Measurements from ENCODE around the gene UCN3. TPM values are rescaled to one million over a fixed set of nuclear protein-coding genes. Genes with fewer than 3 reads are reported as not detected.

The UCN3 gene
- total and polyA plus RNA-seq, 9 of the 15 experiments (the other 6 are each of a cell fraction or from before 2014, with no cell fraction given) = not detected

DNA sequence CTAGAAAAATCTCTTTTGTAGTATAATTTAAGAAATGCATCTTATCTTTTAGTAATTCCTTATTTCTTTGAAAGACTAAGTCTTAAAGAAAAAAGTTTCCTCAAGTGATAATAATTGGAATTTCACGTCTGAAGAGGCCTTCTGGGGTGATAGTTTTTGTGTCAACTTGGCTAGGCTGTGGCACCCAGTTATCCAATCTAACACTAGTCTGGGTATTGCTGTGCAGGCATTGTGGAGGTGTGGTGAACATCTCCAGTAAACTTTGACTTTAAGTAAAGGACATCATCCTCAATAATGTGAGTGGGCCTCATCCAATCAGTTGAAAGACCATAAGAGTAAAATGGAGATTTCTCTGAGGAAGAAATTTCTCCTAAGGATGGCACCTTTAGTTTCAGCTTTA, 42.2 kb downstream of the UCN3 start:
- Histone ChIP-seq H3K9me1 (ENCODE audit: control insufficient read depth, insufficient read depth, low read length) (no peaks in the 10 kb centered on the region), H3K4me2 (ENCODE audit: insufficient read depth, low read length) (no peak overlapping the region), H3K4me1 (replicated peaks in 1 of 2; ENCODE audit: control insufficient read depth in 2 of 2, insufficient read depth in 2 of 2, low read length in 2 of 2) (peaks cover 2 to 21% of the 10 kb centered on the region in 2 experiments; a peak in 2 of 5 replicates), H2AFZ (ENCODE audit: low read depth, low read length) (no peak overlapping the region), H3K79me2 (ENCODE audit: control insufficient read depth, insufficient read depth, low read length) (no peaks in the 10 kb centered on the region), H4K20me1 (replicated peaks; ENCODE audit: control insufficient read depth, insufficient read depth, low read length) (no peaks in the 10 kb centered on the region), H3K4me3 (no peak overlapping the region), H3K27me3 (ENCODE audit: control insufficient read depth in 2 of 2, insufficient read depth in 2 of 2, low read length in 2 of 2) (no peaks in the 10 kb centered on the region), H3K9ac (ENCODE audit: insufficient read depth in 1 of 2, low read depth in 2 of 2, low read length in 2 of 2) (no peak overlapping the region), H3K9me3 (replicated peaks; ENCODE audit: control insufficient read depth, insufficient read depth, low read depth, low read length) (no peaks in the 10 kb centered on the region; the same call in none of the 2 replicates), H3K27ac (ENCODE audit: extremely low read depth, low read depth, low read length) (no peak overlapping the region), H3K36me3 (ENCODE audit: control insufficient read depth, insufficient read depth, low read length) (no peaks in the 10 kb centered on the region)
- ChIA-PET CTCF (ENCODE audit: low intra/inter-chr PET ratio) (no interaction called here), POLR2A (interaction anchor here (0.9 kb wide), 1 partner anchor 28 kb away, joined by 3 read pairs; no protein-coding TSS in a partner anchor)
- in situ Hi-C loops (cut with MboI) (no loop called here), intact Hi-C loops (cut with micrococcal nuclease) (no loop called here)
- DNase-seq (ENCODE audit: extremely low read depth in 1 of 4, low spot score in 3 of 4) (no peak), FAIRE-seq (no peak), ATAC-seq (no peak)
- no TSS peak for BruUV-seq (replicated peaks)
- WGBS (ENCODE audit: insufficient coverage, low coverage, missing lambda C conversion rate) = 33% methylated on average over 1 of the region's 1 CpG
- TF ChIP-seq, protein P1, sequence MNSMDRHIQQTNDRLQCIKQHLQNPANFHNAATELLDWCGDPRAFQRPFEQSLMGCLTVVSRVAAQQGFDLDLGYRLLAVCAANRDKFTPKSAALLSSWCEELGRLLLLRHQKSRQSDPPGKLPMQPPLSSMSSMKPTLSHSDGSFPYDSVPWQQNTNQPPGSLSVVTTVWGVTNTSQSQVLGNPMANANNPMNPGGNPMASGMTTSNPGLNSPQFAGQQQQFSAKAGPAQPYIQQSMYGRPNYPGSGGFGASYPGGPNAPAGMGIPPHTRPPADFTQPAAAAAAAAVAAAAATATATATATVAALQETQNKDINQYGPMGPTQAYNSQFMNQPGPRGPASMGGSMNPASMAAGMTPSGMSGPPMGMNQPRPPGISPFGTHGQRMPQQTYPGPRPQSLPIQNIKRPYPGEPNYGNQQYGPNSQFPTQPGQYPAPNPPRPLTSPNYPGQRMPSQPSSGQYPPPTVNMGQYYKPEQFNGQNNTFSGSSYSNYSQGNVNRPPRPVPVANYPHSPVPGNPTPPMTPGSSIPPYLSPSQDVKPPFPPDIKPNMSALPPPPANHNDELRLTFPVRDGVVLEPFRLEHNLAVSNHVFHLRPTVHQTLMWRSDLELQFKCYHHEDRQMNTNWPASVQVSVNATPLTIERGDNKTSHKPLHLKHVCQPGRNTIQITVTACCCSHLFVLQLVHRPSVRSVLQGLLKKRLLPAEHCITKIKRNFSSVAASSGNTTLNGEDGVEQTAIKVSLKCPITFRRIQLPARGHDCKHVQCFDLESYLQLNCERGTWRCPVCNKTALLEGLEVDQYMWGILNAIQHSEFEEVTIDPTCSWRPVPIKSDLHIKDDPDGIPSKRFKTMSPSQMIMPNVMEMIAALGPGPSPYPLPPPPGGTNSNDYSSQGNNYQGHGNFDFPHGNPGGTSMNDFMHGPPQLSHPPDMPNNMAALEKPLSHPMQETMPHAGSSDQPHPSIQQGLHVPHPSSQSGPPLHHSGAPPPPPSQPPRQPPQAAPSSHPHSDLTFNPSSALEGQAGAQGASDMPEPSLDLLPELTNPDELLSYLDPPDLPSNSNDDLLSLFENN (IDR thresholded peaks at IDR 0.05; ENCODE audit: low read depth in 2 of 2, low read length in 2 of 2) = no peak
- TF ChIP-seq ETV6 (IDR thresholded peaks at IDR 0.05; ENCODE audit: borderline replicate concordance in 1 of 2, low read depth in 2 of 2, low read length in 1 of 2) (no peak), ETV6 (CRISPR knock-in tag; IDR thresholded peaks at IDR 0.05; ENCODE audit: borderline replicate concordance) (no peak), SNRNP70 (optimal IDR thresholded peaks at IDR 0.05; ENCODE audit: low read depth, low read length) (no peak), ZNF551 (CRISPR knock-in tag; IDR thresholded peaks at IDR 0.05) (no peak), RBM14 (IDR thresholded peaks at IDR 0.05; ENCODE audit: borderline replicate concordance, insufficient read depth, low read depth, low read length) (no peak)
- TF ChIP-seq, protein P2, sequence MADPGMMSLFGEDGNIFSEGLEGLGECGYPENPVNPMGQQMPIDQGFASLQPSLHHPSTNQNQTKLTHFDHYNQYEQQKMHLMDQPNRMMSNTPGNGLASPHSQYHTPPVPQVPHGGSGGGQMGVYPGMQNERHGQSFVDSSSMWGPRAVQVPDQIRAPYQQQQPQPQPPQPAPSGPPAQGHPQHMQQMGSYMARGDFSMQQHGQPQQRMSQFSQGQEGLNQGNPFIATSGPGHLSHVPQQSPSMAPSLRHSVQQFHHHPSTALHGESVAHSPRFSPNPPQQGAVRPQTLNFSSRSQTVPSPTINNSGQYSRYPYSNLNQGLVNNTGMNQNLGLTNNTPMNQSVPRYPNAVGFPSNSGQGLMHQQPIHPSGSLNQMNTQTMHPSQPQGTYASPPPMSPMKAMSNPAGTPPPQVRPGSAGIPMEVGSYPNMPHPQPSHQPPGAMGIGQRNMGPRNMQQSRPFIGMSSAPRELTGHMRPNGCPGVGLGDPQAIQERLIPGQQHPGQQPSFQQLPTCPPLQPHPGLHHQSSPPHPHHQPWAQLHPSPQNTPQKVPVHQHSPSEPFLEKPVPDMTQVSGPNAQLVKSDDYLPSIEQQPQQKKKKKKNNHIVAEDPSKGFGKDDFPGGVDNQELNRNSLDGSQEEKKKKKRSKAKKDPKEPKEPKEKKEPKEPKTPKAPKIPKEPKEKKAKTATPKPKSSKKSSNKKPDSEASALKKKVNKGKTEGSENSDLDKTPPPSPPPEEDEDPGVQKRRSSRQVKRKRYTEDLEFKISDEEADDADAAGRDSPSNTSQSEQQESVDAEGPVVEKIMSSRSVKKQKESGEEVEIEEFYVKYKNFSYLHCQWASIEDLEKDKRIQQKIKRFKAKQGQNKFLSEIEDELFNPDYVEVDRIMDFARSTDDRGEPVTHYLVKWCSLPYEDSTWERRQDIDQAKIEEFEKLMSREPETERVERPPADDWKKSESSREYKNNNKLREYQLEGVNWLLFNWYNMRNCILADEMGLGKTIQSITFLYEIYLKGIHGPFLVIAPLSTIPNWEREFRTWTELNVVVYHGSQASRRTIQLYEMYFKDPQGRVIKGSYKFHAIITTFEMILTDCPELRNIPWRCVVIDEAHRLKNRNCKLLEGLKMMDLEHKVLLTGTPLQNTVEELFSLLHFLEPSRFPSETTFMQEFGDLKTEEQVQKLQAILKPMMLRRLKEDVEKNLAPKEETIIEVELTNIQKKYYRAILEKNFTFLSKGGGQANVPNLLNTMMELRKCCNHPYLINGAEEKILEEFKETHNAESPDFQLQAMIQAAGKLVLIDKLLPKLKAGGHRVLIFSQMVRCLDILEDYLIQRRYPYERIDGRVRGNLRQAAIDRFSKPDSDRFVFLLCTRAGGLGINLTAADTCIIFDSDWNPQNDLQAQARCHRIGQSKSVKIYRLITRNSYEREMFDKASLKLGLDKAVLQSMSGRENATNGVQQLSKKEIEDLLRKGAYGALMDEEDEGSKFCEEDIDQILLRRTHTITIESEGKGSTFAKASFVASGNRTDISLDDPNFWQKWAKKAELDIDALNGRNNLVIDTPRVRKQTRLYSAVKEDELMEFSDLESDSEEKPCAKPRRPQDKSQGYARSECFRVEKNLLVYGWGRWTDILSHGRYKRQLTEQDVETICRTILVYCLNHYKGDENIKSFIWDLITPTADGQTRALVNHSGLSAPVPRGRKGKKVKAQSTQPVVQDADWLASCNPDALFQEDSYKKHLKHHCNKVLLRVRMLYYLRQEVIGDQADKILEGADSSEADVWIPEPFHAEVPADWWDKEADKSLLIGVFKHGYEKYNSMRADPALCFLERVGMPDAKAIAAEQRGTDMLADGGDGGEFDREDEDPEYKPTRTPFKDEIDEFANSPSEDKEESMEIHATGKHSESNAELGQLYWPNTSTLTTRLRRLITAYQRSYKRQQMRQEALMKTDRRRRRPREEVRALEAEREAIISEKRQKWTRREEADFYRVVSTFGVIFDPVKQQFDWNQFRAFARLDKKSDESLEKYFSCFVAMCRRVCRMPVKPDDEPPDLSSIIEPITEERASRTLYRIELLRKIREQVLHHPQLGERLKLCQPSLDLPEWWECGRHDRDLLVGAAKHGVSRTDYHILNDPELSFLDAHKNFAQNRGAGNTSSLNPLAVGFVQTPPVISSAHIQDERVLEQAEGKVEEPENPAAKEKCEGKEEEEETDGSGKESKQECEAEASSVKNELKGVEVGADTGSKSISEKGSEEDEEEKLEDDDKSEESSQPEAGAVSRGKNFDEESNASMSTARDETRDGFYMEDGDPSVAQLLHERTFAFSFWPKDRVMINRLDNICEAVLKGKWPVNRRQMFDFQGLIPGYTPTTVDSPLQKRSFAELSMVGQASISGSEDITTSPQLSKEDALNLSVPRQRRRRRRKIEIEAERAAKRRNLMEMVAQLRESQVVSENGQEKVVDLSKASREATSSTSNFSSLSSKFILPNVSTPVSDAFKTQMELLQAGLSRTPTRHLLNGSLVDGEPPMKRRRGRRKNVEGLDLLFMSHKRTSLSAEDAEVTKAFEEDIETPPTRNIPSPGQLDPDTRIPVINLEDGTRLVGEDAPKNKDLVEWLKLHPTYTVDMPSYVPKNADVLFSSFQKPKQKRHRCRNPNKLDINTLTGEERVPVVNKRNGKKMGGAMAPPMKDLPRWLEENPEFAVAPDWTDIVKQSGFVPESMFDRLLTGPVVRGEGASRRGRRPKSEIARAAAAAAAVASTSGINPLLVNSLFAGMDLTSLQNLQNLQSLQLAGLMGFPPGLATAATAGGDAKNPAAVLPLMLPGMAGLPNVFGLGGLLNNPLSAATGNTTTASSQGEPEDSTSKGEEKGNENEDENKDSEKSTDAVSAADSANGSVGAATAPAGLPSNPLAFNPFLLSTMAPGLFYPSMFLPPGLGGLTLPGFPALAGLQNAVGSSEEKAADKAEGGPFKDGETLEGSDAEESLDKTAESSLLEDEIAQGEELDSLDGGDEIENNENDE (IDR thresholded peaks at IDR 0.05; ENCODE audit: low read depth, low read length) = no peak
